GM23338 (cell line): ENCODE measurements around the gene MAPK12. TPM values are rescaled to one million over a fixed set of nuclear protein-coding genes. Genes with fewer than 3 reads are reported as not detected.
A peak's percentile ranks its signal among the peaks of the same experiment; 100 is the strongest.

Experiments
- ATAC-seq: fragments of 200-7000 bp; cut with Tn5 transposase; 3 replicates; pipeline ENCODE4 v1.9.1; 2020
- DNase-seq: peaks from one replicate; pipeline ENCODE4 v3.0.0-alpha.2; 2015; ENCODE audit warnings: low spot score
- H2AFZ ChIP-seq: fragments of 200-600 bp; sonication (generic); 2 replicates; pipeline ENCODE4 v1.8.0; 2016; ENCODE audit warnings: antibody characterized with exemption, mild to moderate bottlenecking, moderate library complexity
- H3F3A ChIP-seq: fragments of 200-600 bp; sonication (generic); replicated peaks from 2 replicates; pipeline ENCODE4 v1.8.0; 2017; ENCODE audit warnings: antibody characterized with exemption, mixed run types, low read depth
- H3K27ac ChIP-seq: fragments of 200-600 bp; sonication (generic); 2 replicates; pipeline ENCODE4 v1.6.1; 2016; ENCODE audit warnings: low read depth
- H3K27me3 ChIP-seq: fragments of 200-600 bp; sonication (generic); 2 replicates; pipeline ENCODE4 v1.8.0; 2016; ENCODE audit warnings: mild to moderate bottlenecking, mixed run types, moderate library complexity; ENCODE audit not compliant: insufficient read depth
- H3K36me3 ChIP-seq: fragments of 200-600 bp; sonication (generic); 2 replicates; pipeline ENCODE4 v1.8.0; 2016; ENCODE audit warnings: mild to moderate bottlenecking; ENCODE audit not compliant: insufficient read depth
- H3K4me1 ChIP-seq: fragments of 200-600 bp; sonication (generic); 2 replicates; pipeline ENCODE4 v1.8.0; 2016; ENCODE audit warnings: mild to moderate bottlenecking, moderate library complexity; ENCODE audit not compliant: insufficient read depth
- H3K4me2 ChIP-seq: fragments of 200-600 bp; sonication (generic); 2 replicates; pipeline ENCODE4 v1.7.1; 2017; ENCODE audit warnings: mixed run types
- H3K4me3 ChIP-seq: fragments of 200-600 bp; sonication (generic); 2 replicates; pipeline ENCODE4 v1.6.1; 2016; ENCODE audit warnings: mixed run types
- H3K79me2 ChIP-seq: fragments of 200-600 bp; sonication (generic); replicated peaks from 2 replicates; pipeline ENCODE4 v1.8.0; 2017; ENCODE audit warnings: mild to moderate bottlenecking; ENCODE audit not compliant: insufficient read depth
- H3K9me2 ChIP-seq: fragments of 200-600 bp; sonication (generic); 2 replicates; pipeline ENCODE4 v1.8.0; 2017; ENCODE audit not compliant: insufficient read depth
- H4K20me1 ChIP-seq: fragments of 200-600 bp; sonication (generic); replicated peaks from 2 replicates; pipeline ENCODE4 v1.8.0; 2017; ENCODE audit warnings: mild to moderate bottlenecking; ENCODE audit not compliant: insufficient read depth
- H3K27ac Mint-ChIP-seq: 2 replicates; pipeline ENCODE4 v1.8.0; 2020; ENCODE audit warnings: inconsistent platforms, mild to moderate bottlenecking, moderate library complexity, mixed read lengths
- H3K27me3 Mint-ChIP-seq: 3 replicates; pipeline ENCODE4 v1.8.0; 2022; ENCODE audit warnings: low read depth, mild to moderate bottlenecking, moderate library complexity, mixed read lengths, inconsistent platforms; ENCODE audit not compliant: insufficient read depth, poor library complexity
- H3K36me3 Mint-ChIP-seq: 3 replicates; pipeline ENCODE4 v1.8.0; 2021; ENCODE audit warnings: low read depth, mild to moderate bottlenecking, inconsistent platforms, moderate library complexity, mixed read lengths
- H3K4me1 Mint-ChIP-seq: 3 replicates; pipeline ENCODE4 v1.8.0; 2020; ENCODE audit warnings: mild to moderate bottlenecking, inconsistent platforms, mixed read lengths
- H3K4me3 Mint-ChIP-seq: 3 replicates; pipeline ENCODE4 v1.8.0; 2021; ENCODE audit warnings: moderate library complexity, mild to moderate bottlenecking, inconsistent platforms, mixed read lengths
- H3K9me3 Mint-ChIP-seq: 3 replicates; pipeline ENCODE4 v1.8.0; 2020; ENCODE audit warnings: moderate library complexity, mild to moderate bottlenecking, inconsistent platforms, mixed read lengths
- CREB1 ChIP-seq: fragments of 250-450 bp; sonication (Bioruptor Pico); IDR thresholded peaks from 2 replicates; pipeline ENCODE4 v1.5.0; 2020; ENCODE audit warnings: low read depth, mild to moderate bottlenecking, moderate library complexity
- EZH2 ChIP-seq: fragments of 200-600 bp; sonication (generic); IDR thresholded peaks from one replicate; pipeline ENCODE4 v1.8.0; 2017; ENCODE audit warnings: antibody characterized with exemption, mild to moderate bottlenecking, low read depth; ENCODE audit not compliant: unreplicated experiment
- POLR2AphosphoS5 ChIP-seq: IDR thresholded peaks from 2 replicates; pipeline ENCODE4 v1.6.1; 2016; ENCODE audit warnings: antibody characterized with exemption, low read depth
- STAT1 ChIP-seq: IDR thresholded peaks from one replicate; pipeline ENCODE4 v1.6.1; 2016; ENCODE audit warnings: antibody characterized with exemption; ENCODE audit not compliant: unreplicated experiment
- polyA plus RNA-seq: library from polyadenylated mRNA; unstranded; fragments of >200 nt; fragmentation: Nextera tagmentation; extraction: Ambion mirVana; gene quantifications from 2 replicates; pipeline ENCODE4 v1.2.1, GENCODE V29; 2016
- total RNA-seq: library from RNA; depleted of rRNA; stranded (reverse); fragments of >200 nt; shearing (Covaris generic); gene quantifications from 2 replicates; pipeline ENCODE4 v1.2.3, GENCODE V29; 2014
- TF ChIP-seq, protein P1 (sequence below): IDR thresholded peaks from 2 replicates; pipeline ENCODE4 v1.6.1; 2016; ENCODE audit warnings: antibody characterized with exemption
- TF ChIP-seq, protein P2 (sequence below): fragments of 250-450 bp; sonication (Bioruptor Pico); IDR thresholded peaks from 2 replicates; pipeline ENCODE4 v1.5.0; 2020; ENCODE audit warnings: mild to moderate bottlenecking, moderate library complexity

MAPK12 gene
- total and polyA plus RNA-seq, 2 experiments from 2014 or later: 10.4 to 26.1 TPM

DNA sequence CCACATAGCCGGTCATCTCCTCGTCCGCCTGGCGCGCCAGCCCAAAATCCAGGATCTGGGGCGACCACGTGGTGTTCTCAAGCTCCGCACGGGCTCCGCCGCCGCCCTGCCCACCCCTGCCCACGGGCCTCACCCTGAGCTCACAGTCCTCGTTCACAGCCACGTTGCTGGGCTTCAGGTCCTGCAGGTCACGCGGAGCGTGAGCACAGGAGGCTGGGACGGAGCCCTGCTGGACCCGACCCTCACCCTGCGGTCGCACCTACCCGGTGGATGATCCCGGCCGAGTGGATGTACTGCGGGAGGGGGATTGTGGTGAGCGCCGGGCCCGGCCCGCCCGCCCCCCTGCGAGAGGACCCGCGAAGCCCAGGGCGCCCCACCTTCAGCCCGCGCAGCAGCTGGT lies 5.5 kb upstream of the MAPK12 start:
- Histone ChIP-seq H3F3A (peaks cover 8% of the 10 kb centered on the region; the same call in 1 of the 2 replicates), H3K4me3 (peak overlapping the region; percentile 59), H3K79me2 (no peaks in the 10 kb centered on the region), H3K27me3 (peaks cover 66% of the 10 kb centered on the region), H3K9me2 (no peaks in the 10 kb centered on the region), H3K36me3 (no peaks in the 10 kb centered on the region), H3K27ac (no peak overlapping the region), H4K20me1 (no peaks in the 10 kb centered on the region; the same call in 1 of the 2 replicates), H2AFZ (peak overlapping the region; percentile 69; the same call in 1 of the 2 replicates), H3K4me1 (peaks cover 13% of the 10 kb centered on the region), H3K4me2 (peak overlapping the region; percentile 81)
- Mint-ChIP-seq H3K9me3 (no peaks in the 10 kb centered on the region), H3K4me1 (peaks cover 10% of the 10 kb centered on the region; the same call in 2 of the 3 replicates), H3K36me3 (no peaks in the 10 kb centered on the region), H3K27ac (no peak overlapping the region), H3K27me3 (peaks cover 47% of the 10 kb centered on the region), H3K4me3 (no peak overlapping the region)
- DNase-seq (no peak), ATAC-seq (no peak)
- no peak for TF ChIP-seq CREB1 (CRISPR knock-in tag)
- TF ChIP-seq, protein P1, sequence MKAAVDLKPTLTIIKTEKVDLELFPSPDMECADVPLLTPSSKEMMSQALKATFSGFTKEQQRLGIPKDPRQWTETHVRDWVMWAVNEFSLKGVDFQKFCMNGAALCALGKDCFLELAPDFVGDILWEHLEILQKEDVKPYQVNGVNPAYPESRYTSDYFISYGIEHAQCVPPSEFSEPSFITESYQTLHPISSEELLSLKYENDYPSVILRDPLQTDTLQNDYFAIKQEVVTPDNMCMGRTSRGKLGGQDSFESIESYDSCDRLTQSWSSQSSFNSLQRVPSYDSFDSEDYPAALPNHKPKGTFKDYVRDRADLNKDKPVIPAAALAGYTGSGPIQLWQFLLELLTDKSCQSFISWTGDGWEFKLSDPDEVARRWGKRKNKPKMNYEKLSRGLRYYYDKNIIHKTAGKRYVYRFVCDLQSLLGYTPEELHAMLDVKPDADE: no peak
- TF ChIP-seq POLR2AphosphoS5: no peak
- TF ChIP-seq STAT1: no peak
- TF ChIP-seq, protein P2, sequence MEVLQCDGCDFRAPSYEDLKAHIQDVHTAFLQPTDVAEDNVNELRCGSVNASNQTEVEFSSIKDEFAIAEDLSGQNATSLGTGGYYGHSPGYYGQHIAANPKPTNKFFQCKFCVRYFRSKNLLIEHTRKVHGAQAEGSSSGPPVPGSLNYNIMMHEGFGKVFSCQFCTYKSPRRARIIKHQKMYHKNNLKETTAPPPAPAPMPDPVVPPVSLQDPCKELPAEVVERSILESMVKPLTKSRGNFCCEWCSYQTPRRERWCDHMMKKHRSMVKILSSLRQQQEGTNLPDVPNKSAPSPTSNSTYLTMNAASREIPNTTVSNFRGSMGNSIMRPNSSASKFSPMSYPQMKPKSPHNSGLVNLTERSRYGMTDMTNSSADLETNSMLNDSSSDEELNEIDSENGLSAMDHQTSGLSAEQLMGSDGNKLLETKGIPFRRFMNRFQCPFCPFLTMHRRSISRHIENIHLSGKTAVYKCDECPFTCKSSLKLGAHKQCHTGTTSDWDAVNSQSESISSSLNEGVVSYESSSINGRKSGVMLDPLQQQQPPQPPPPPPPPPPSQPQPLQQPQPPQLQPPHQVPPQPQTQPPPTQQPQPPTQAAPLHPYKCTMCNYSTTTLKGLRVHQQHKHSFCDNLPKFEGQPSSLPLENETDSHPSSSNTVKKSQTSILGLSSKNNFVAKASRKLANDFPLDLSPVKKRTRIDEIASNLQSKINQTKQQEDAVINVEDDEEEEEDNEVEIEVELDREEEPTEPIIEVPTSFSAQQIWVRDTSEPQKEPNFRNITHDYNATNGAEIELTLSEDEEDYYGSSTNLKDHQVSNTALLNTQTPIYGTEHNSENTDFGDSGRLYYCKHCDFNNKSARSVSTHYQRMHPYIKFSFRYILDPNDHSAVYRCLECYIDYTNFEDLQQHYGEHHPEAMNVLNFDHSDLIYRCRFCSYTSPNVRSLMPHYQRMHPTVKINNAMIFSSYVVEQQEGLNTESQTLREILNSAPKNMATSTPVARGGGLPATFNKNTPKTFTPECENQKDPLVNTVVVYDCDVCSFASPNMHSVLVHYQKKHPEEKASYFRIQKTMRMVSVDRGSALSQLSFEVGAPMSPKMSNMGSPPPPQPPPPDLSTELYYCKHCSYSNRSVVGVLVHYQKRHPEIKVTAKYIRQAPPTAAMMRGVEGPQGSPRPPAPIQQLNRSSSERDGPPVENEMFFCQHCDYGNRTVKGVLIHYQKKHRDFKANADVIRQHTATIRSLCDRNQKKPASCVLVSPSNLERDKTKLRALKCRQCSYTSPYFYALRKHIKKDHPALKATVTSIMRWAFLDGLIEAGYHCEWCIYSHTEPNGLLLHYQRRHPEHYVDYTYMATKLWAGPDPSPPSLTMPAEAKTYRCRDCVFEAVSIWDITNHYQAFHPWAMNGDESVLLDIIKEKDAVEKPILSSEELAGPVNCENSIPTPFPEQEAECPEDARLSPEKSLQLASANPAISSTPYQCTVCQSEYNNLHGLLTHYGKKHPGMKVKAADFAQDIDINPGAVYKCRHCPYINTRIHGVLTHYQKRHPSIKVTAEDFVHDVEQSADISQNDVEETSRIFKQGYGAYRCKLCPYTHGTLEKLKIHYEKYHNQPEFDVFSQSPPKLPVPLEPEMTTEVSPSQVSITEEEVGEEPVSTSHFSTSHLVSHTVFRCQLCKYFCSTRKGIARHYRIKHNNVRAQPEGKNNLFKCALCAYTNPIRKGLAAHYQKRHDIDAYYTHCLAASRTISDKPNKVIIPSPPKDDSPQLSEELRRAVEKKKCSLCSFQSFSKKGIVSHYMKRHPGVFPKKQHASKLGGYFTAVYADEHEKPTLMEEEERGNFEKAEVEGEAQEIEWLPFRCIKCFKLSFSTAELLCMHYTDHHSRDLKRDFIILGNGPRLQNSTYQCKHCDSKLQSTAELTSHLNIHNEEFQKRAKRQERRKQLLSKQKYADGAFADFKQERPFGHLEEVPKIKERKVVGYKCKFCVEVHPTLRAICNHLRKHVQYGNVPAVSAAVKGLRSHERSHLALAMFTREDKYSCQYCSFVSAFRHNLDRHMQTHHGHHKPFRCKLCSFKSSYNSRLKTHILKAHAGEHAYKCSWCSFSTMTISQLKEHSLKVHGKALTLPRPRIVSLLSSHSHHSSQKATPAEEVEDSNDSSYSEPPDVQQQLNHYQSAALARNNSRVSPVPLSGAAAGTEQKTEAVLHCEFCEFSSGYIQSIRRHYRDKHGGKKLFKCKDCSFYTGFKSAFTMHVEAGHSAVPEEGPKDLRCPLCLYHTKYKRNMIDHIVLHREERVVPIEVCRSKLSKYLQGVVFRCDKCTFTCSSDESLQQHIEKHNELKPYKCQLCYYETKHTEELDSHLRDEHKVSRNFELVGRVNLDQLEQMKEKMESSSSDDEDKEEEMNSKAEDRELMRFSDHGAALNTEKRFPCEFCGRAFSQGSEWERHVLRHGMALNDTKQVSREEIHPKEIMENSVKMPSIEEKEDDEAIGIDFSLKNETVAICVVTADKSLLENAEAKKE (CRISPR knock-in tag): no peak
- TF ChIP-seq EZH2: no peak
